ENCODE measurements around the gene KIF20B.
A peak's percentile ranks its signal among the peaks of the same experiment; 100 is the strongest.
"Not testable (repeated sequence)": the region's sequence is repeated elsewhere in the genome, so short reads cannot be mapped to it uniquely, and the experiment has no call there.

KIF20B gene

GRCh38 chr10:89771684-89772083 is 70.3 kb downstream of the KIF20B start:
- DNase-seq (ENCODE audit: low read depth in 4 of 4, low spot score in 1 of 4), result no peak

- no peak for DNase-seq (ENCODE audit: low read depth in 4 of 4, low spot score in 1 of 4)
Measured at GRCh38 chr10:89773081-89773480, 71.7 kb downstream of the KIF20B start.

- no peak for DNase-seq (ENCODE audit: low read depth in 4 of 4, low spot score in 1 of 4)
Measured at GRCh38 chr10:89776665-89777064, 75.3 kb downstream of the KIF20B start.

DNA sequence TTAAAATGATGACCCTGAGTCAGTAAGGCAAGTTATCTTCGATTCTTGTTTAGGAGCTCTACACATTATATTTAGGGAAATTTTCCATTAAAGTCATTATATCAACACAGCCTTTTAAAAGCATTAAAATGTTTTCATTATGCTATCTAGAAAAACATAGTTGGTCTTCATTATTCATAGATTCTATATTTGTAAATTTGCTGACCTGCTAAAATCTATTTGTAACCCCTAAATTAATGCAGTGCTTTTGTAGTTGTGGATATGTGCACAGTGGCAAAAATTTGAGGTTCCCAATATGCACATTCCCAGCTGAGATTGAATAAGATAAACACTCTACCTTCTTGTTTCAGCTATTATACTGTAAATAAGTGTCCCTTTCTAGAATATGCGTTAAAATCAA is 81.1 kb downstream of the KIF20B start:
- no peak for DNase-seq (ENCODE audit: low read depth in 4 of 4, low spot score in 1 of 4)

GRCh38 chr10:89783406-89783805 is 82.0 kb downstream of the KIF20B start:
- DNase-seq (ENCODE audit: low read depth in 4 of 4, low spot score in 1 of 4), result no peak

DNA sequence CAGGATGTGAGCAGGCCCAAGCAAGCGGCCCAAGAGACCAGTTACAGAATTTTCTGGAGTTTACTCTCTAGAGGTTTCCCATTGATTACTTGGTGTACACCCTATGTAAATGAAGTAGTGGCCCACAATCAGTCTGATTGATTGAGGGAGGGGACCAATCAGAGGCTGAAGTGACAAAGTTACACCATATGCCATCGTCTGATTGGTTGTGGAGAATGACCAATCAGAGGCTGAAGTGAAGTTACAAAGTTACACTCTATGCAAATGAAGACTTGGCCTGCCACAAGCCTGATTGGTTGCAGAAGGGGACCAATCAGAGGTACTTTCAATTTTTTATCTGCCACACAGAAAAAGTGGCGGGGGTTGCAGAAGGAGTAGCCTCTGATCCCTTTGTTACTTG is 83.7 kb downstream of the KIF20B start:
- DNase-seq (ENCODE audit: low read depth in 4 of 4, low spot score in 1 of 4), result no peak

DNA sequence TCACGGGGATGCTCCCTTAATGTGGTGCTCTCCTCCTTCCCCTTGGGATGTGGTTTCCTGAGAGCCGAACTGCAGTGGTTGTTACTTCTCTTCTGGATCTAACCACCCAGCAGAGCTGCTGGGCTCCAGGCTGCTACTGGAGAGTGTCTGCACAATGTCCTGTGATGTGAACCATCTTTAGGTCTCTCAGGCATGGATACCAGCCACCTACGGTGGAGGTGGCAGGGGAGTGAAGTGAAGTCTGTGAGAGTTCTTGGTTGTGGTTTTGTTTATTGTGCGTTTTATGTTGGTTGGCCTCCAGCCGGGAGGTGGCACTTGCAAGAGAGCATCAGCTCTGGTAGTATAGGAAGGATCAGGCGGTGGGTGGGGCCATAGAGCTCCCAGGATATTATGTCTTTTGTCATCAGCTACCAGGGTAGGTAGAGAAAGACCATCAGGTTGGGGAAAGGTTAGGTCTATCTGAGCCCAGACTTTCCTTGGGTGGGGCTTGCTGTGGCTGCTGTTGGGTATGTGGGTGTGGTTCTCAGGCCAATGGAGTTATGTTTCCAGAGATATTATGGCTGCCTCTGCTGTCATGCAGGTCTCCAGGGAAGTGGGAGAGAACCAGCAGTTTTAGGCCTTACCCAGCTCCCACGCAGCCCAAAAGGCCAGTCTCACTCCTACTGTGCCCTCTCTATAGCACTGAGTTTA is 87.9 kb downstream of the KIF20B start:
- DNase-seq (ENCODE audit: low read depth in 4 of 4, low spot score in 1 of 4), result no peak

DNA sequence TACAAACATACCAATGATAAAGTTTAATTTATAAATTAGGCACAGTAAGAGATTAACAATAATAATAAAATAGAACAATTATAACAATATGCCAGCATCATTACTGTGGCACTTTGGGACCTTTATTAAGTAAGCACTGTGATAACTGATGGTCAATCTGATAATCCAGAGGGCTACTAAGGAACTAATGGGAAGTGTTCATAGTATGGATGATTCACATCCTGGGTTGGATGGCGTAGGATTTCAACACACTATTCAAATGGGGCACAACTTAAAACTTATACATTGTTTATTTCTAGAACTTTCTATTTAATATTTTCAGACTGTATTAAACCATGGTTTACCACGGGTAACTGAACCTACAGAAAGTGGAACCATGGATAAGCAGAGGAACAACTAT is 90.8 kb downstream of the KIF20B start:
- DNase-seq (ENCODE audit: low read depth in 4 of 4, low spot score in 1 of 4), result no peak

DNA sequence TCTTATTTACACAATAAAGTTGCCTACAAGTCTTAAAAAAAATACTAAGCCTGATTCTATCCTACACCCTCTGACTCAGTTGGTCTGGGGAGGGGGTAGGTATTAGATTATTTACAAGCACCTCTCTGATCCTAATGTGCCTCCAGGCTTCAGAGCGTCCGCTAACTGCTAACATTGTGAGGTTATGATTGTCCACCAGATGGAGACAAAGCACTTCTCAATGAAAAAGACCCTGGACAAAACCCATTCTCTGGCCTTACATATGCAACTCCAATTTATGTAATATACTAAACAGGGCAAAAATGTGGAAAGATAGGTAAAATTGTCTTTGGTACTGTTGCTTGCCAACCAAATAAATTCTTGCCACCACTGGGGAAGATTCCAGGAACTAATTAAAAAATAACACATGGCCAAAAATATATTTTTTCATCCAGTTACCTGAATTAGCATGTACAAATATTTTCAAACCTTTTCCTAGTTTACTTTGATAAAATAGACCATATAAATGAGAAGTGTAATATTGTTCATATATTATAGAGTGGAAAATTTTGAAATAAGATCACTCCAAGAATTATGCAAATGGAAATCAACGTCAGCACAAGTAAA is 92.4 kb downstream of the KIF20B start:
- peak in 2 of 4 experiments; percentile 4 to 19 for DNase-seq (ENCODE audit: low read depth in 4 of 4, low spot score in 1 of 4)

DNA sequence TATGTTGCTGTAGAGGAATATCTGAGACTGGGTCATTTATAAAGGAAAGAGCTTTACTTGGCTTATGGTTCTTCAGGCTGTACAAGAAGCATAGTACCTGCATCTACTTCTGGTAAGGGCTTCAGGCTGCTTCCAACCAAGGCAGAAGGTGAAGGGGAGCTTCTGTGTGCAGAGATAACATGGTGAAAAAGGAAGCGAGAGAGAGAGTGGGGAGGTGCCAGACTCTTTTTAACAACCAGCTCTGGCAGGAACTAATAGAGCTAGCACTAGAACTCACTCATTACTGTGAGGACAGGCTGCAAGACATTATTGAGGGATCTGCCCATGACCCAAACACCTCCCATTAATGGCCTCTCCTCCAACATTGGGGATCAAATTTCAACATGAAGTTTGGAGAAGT is 94.5 kb downstream of the KIF20B start:
- no peak for DNase-seq (ENCODE audit: low read depth in 4 of 4, low spot score in 1 of 4)

- DNase-seq (ENCODE audit: low read depth in 4 of 4, low spot score in 1 of 4), result no peak
Measured at GRCh38 chr10:89798092-89798491, 96.7 kb downstream of the KIF20B start.

GRCh38 chr10:89799573-89799972 is 98.2 kb downstream of the KIF20B start:
- no peak for DNase-seq (ENCODE audit: low read depth in 4 of 4, low spot score in 1 of 4)

DNA sequence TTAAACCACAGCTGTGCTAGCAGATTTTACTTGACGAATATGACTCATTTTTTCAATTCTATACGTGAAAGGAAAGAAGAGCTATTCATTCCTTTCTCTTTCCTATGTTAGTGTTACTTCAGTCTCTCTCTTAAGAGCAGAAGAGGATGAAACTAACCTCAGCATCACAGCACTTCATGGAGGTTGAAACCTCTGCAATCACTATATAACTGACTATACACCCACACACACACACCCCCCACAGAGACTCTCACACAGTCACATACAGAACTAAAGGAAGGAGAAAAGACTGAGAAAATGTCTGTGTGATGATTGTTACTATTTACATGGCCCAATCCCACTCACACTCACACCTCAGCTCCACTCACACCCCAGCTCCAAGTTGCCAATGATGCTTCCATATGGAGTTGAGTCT is 104.2 kb downstream of the KIF20B start:
- peak; percentile 11 to 67 (median 29) for DNase-seq (ENCODE audit: low read depth in 4 of 4, low spot score in 1 of 4)

DNA sequence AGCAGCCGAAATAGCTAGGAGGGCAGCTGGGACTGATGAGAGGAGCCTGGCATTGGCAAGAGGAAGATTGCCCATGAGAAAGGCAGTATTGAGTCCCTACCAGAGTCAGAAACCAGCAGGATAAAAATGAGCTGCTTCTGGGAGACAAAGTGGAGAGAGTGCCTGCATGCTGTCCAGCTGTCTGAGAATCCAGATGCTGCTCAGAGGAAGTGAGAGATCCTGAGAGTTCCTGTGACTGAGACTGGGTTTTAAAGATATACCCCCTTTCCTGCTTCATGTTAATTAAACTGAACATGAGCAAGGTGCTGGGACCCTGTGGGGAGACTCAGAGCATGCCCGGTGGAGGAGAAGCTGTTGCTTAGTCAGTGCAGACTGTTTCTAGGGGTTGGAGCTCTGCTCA is 107.5 kb downstream of the KIF20B start:
- no peak for DNase-seq (ENCODE audit: low read depth in 4 of 4, low spot score in 1 of 4)

DNA sequence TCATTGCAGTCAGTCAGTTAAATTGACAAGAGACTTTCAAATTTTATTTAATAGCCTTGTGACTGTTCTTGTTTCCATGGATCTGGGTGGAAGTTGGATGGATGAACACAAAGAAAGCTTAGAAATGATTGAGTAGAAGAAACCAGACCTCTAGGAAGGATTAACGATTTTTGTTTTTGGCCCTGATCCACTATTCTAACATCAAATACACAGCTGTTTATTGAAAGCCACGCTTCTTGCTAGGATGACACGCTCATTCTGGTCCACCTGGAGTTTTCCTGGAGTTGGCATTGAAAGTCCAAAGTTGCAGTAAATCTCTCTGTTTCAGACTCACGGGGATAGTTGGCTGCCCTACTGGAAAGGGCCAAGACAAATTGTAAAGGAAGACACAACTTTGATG is 108.4 kb downstream of the KIF20B start:
- no peak for DNase-seq (ENCODE audit: low read depth in 4 of 4, low spot score in 1 of 4)

DNA sequence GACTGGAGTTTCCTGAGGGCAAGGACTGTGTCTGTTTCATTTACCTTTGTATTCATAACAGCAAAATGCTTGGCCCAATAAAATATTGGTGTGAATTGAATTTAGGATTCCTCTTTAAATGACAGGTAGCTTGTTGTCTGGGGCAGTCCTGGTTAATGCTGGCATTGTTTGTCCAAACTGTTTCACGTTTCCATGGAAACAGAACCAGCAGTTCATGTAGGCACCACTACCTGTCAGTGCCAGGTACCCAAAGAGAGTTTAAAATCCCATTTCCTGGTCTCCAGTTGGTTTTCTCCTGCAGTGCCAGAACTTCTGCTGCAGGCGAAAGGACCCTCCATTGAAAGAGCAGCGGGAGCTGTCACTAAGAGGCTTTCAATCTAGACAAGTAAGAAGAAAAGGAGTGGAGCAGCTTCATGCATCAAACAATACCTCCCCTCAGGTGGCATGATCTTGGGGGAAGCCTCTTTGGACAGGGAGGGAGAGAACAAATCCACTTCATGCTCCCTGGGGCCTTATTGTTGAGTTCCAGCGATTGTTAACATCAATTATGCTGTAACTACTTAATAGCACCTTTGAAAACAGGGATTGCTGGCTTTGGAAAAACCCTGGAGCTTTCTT is 109.6 kb downstream of the KIF20B start:
- DNase-seq (ENCODE audit: low read depth in 4 of 4, low spot score in 1 of 4), result no peak

DNA sequence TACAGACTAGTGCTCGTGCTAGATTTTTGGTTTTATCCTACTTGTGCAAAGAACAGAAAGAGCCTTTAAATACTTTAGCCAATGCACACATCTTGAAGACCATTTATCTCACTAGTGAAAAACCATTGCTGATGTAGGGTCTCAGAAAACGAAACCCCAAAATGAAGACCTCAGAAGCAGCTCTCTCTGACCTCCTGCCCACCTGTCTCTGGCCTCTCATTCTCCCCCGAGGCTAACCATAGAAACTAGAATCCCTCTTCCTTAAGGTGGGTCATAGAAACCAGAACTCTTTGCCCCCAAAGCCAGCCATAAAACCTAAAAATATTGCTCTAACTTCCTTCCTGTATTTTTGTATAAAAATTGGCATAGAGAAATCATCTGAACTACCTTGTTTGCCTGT is 112.2 kb downstream of the KIF20B start:
- DNase-seq (ENCODE audit: low read depth in 4 of 4, low spot score in 1 of 4), result no peak

- no peak for DNase-seq (ENCODE audit: low read depth in 4 of 4, low spot score in 1 of 4)
Measured at GRCh38 chr10:89814278-89814677, 112.9 kb downstream of the KIF20B start.

DNA sequence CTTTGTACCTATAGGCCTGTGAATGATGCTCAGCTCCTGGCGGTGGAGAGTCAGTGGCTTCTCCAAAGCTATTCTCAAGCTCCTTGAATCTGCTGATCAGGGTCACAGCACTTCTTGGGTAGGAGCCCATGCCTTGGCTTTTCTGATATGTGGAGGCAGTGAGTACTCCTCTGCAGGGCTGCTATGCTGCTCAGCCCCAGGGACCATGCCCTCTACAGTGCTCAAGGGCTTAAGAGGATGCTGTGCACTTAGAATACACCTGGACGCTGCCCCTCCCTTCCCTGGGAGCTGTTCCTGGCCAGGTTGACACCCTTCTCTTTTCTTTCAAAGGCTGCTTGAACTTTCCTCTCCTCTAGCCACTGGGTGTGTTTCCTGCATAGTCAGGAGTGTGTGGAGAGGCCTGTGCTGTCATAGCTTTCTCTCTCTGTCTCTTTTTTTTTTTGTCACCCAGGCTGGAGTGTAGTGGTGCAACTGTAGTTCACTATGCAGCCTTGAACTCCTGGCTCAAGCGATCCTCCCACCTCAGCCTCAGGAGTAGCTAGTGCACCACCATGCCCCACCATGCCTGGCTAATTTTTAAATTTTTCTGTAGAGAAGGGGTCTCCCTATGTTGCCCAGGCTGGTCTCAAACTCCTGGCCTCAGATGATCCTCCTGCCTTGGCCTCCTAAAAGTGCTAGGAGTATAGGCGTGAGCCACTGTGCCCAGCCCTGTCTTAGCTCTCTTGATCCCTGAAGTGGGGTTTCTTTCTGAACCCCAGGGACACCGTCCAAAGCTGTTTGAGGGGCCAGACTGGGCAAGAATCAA is 113.9 kb downstream of the KIF20B start:
- DNase-seq (ENCODE audit: low read depth in 4 of 4, low spot score in 1 of 4), result no peak

DNA sequence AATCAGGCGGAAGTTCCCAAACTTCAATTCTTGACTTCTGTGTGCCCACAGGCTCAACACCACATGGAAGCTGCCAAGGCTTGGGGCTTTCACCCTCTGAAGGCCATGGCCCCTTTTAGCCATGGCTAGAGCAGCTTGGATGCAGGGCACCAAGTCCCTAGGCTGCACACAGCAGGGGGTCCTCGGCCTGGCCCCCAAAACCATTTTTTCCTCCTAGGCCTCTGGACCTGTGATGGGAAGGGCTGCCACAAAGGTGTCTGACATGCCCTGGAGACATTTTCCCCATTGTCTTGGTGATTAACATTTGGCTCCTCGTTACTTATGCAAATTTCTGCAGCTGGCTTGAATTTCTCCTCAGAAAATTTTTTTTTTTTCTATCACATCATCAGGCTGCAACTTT is 117.6 kb downstream of the KIF20B start:
- DNase-seq (ENCODE audit: low read depth in 4 of 4, low spot score in 1 of 4), result not testable (repeated sequence)

All from stimulated activated CD4-positive, alpha-beta T cell treated with anti-CD3 and anti-CD28 coated beads, Interleukin-1b, Interleukin-23, amount 100 ng/mL, for 24 hours (primary cell).